Activated CD8-positive, alpha-beta T cell treated with anti-CD3 and anti-CD28 coated beads for 36 hours (primary cell): Measurements from ENCODE around the gene MUC6. TPM values are rescaled to one million over a fixed set of nuclear protein-coding genes. Genes with fewer than 3 reads are reported as not detected.

Experiments
- ATAC-seq: fragments of 200-7000 bp; cut with Tn5 transposase; one replicate; pipeline ENCODE4 v1.10.0; 2021; ENCODE audit warnings: mild to moderate bottlenecking, moderate library complexity
- CTCF ChIA-PET: fragments of 350-600 bp; sonication (Branson Sonifier 250); formaldehyde crosslinking; loops from one replicate; lab custom pipeline; 2021; ENCODE audit warnings: antibody characterized with exemption; lab: Charles Lee
- POLR2A ChIA-PET: fragments of 350-600 bp; sonication (Branson Sonifier 250); formaldehyde crosslinking; loops from one replicate; lab custom pipeline; 2021; ENCODE audit warnings: antibody characterized with exemption; lab: Charles Lee
- DNase-seq: peaks from one replicate; pipeline ENCODE4 v3.0.0-alpha.2; 2020
- H3K27ac Mint-ChIP-seq: one replicate; pipeline ENCODE4 v1.8.0; 2021; ENCODE audit warnings: mild to moderate bottlenecking, mixed read lengths
- H3K27me3 Mint-ChIP-seq: one replicate; pipeline ENCODE4 v1.8.0; 2021; ENCODE audit warnings: mixed read lengths
- H3K36me3 Mint-ChIP-seq: one replicate; pipeline ENCODE4 v1.8.0; 2021; ENCODE audit warnings: low read depth, mixed read lengths
- H3K4me1 Mint-ChIP-seq: one replicate; pipeline ENCODE4 v1.8.0; 2021; ENCODE audit warnings: low read depth, mixed read lengths
- H3K4me3 Mint-ChIP-seq: one replicate; pipeline ENCODE4 v1.8.0; 2021; ENCODE audit warnings: mild to moderate bottlenecking, moderate library complexity, mixed read lengths
- H3K9me3 Mint-ChIP-seq: one replicate; pipeline ENCODE4 v1.8.0; 2021; ENCODE audit warnings: mixed read lengths
- CTCF ChIP-seq: fragments of 200-600 bp; IDR thresholded peaks from one replicate; pipeline ENCODE4 v1.8.0; 2022; ENCODE audit warnings: antibody characterized with exemption, mild to moderate bottlenecking
- intact Hi-C: fragments of 100-400 bp; cut with micrococcal nuclease; formaldehyde crosslinking; loops from one replicate; pipeline ENCODE4 v1.10.0; 2022
- total RNA-seq, 2 experiments: library from RNA; stranded (reverse); gene quantifications; one replicate each; pipeline ENCODE4 v1.2.3, GENCODE V29; 2021

MUC6 gene
- total RNA-seq, 2 experiments from 2014 or later = not detected

GRCh38 chr11:1005928-1006327 is 30.6 kb downstream of the MUC6 start:
- Mint-ChIP-seq H3K9me3 (no peaks in the 10 kb centered on the region), H3K4me1 (peaks cover 1% of the 10 kb centered on the region), H3K36me3 (peaks cover 31% of the 10 kb centered on the region), H3K27ac (no peak overlapping the region), H3K4me3 (no peak overlapping the region), H3K27me3 (no peaks in the 10 kb centered on the region)
- no peak for TF ChIP-seq CTCF
- POLR2A ChIA-PET = interaction anchor here (0.7 kb wide), 1 partner anchor 69 kb away, joined by 3 read pairs; the partner anchor contains the start of gene MUC2
- ATAC-seq (no peak), DNase-seq (no peak)
- intact Hi-C loops = no loop called here
- CTCF ChIA-PET = no interaction called here

DNA sequence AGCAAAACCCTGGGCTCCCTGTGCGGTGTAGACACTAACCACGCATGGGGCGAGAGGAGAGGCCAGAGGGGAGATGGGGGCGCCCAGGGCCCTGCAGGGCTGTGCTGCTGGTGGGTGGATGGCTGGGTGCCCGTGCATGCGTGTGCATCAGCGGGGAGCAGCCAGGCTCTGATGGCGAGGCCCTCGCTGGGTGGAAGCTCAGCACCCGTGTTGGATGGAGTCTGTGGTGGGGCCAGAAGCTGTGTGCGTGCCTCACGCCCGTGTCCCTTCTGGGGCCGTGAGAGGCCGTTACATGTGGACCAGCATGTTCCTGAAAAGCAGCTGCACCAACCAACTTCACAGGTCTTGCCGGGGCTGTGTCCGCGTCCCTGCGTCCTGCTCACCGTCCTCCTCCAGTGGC is 33.4 kb downstream of the MUC6 start:
- no peak overlapping the region for H3K27ac Mint-ChIP-seq
- CTCF ChIA-PET = no interaction called here
- H3K4me1 Mint-ChIP-seq = peaks cover 1% of the 10 kb centered on the region
- DNase-seq (no peak), ATAC-seq (no peak)
- POLR2A ChIA-PET = no interaction called here
- TF ChIP-seq CTCF = no peak
- no peak overlapping the region for H3K4me3 Mint-ChIP-seq
- intact Hi-C loops = no loop called here
- peaks cover 22% of the 10 kb centered on the region for H3K36me3 Mint-ChIP-seq
- H3K9me3 Mint-ChIP-seq = no peaks in the 10 kb centered on the region
- no peaks in the 10 kb centered on the region for H3K27me3 Mint-ChIP-seq

DNA sequence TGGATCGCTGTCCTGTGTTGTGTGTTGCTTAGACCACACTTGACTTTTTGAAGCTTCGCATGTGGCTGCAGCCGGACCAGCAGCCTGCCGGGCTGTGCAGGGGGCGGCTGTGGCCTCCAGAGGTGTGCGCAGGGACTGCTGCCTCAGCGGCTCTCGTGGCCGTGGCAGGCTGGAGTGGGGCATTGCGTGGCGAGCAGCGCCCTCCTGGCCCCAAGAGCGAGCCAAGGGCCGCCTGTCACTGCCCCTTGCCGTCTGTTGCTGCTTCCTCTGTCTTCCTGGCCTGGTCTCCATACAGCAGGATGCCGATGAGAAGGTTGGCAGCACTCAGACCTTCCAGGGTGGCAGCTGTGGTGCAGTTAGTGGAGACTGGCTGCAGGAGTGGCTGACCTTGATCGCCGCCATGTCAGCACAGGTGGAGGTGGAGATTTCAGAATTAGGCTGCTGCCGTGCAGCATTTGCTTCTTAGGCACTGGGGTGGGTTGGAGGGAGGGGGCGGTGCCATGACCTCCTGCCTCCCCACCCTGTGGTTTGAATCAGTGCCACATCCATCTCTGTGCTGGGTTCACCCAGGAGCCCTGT is 34.0 kb downstream of the MUC6 start:
- TF ChIP-seq CTCF = no peak
- Mint-ChIP-seq H3K27me3 (no peaks in the 10 kb centered on the region), H3K27ac (no peak overlapping the region), H3K9me3 (no peaks in the 10 kb centered on the region), H3K4me3 (no peak overlapping the region), H3K36me3 (peaks cover 22% of the 10 kb centered on the region), H3K4me1 (peaks cover 1% of the 10 kb centered on the region)
- ChIA-PET POLR2A (no interaction called here), CTCF (no interaction called here)
- DNase-seq = no peak
- intact Hi-C loops = no loop called here
- no peak for ATAC-seq

- intact Hi-C loops = no loop called here
- peaks cover 3% of the 10 kb centered on the region for H3K4me1 Mint-ChIP-seq
- ATAC-seq (no peak), DNase-seq (no peak)
- ChIA-PET CTCF (no interaction called here), POLR2A (no interaction called here)
- H3K36me3 Mint-ChIP-seq = peaks cover 22% of the 10 kb centered on the region
- H3K27ac Mint-ChIP-seq = no peak overlapping the region
- H3K4me3 Mint-ChIP-seq = no peak overlapping the region
- no peaks in the 10 kb centered on the region for H3K9me3 Mint-ChIP-seq
- H3K27me3 Mint-ChIP-seq = no peaks in the 10 kb centered on the region
- no peak for TF ChIP-seq CTCF
Measured at GRCh38 chr11:1001617-1002405, 34.7 kb downstream of the MUC6 start.
